Dendritic cell treated with granulocyte-macrophage colony-stimulating factor and Interleukin-4, amounts not matched to agents 40 ng/mL and 50 ng/mL, for 4 days (primary cell): ENCODE data around the gene CCDC61.

Source experiments
- H3K27ac Mint-ChIP-seq: one replicate; pipeline ENCODE4 v1.8.0; 2022; ENCODE audit warnings: mild to moderate bottlenecking, mixed read lengths
- H3K27me3 Mint-ChIP-seq: one replicate; pipeline ENCODE4 v1.8.0; 2022; ENCODE audit warnings: mild to moderate bottlenecking, mixed read lengths
- H3K36me3 Mint-ChIP-seq: one replicate; pipeline ENCODE4 v1.8.0; 2022; ENCODE audit warnings: low read depth, mixed read lengths
- H3K4me1 Mint-ChIP-seq: one replicate; pipeline ENCODE4 v1.8.0; 2022; ENCODE audit warnings: low read depth, mixed read lengths
- H3K4me3 Mint-ChIP-seq: one replicate; pipeline ENCODE4 v1.8.0; 2022; ENCODE audit warnings: mild to moderate bottlenecking, moderate library complexity, mixed read lengths
- H3K9me3 Mint-ChIP-seq: one replicate; pipeline ENCODE4 v1.8.0; 2022; ENCODE audit warnings: mixed read lengths
- intact Hi-C: fragments of 100-400 bp; cut with micrococcal nuclease; formaldehyde crosslinking; loops from one replicate; pipeline ENCODE4 v1.15.0; 2022

CCDC61 gene

GRCh38 chr19:46031781-46032596 is 36.7 kb downstream of the CCDC61 start:
- Mint-ChIP-seq H3K27ac (no peak overlapping the region), H3K9me3 (no peaks in the 10 kb centered on the region), H3K27me3 (peaks cover 40% of the 10 kb centered on the region), H3K36me3 (no peaks in the 10 kb centered on the region), H3K4me1 (peaks cover 5% of the 10 kb centered on the region), H3K4me3 (no peak overlapping the region)
- intact Hi-C loops, result no loop called here

GRCh38 chr19:46032597-46033025 is 37.3 kb downstream of the CCDC61 start:
- no peak overlapping the region for H3K27ac Mint-ChIP-seq
- H3K27me3 Mint-ChIP-seq, result peaks cover 43% of the 10 kb centered on the region
- no peaks in the 10 kb centered on the region for H3K9me3 Mint-ChIP-seq
- peaks cover 5% of the 10 kb centered on the region for H3K4me1 Mint-ChIP-seq
- no peaks in the 10 kb centered on the region for H3K36me3 Mint-ChIP-seq
- no peak overlapping the region for H3K4me3 Mint-ChIP-seq
- intact Hi-C loops, result no loop called here

GRCh38 chr19:46033401-46033800 is 38.1 kb downstream of the CCDC61 start:
- H3K9me3 Mint-ChIP-seq, result no peaks in the 10 kb centered on the region
- H3K27ac Mint-ChIP-seq, result no peak overlapping the region
- intact Hi-C loops, result no loop called here
- H3K36me3 Mint-ChIP-seq, result no peaks in the 10 kb centered on the region
- H3K4me3 Mint-ChIP-seq, result no peak overlapping the region
- H3K4me1 Mint-ChIP-seq, result peaks cover 5% of the 10 kb centered on the region
- peaks cover 43% of the 10 kb centered on the region for H3K27me3 Mint-ChIP-seq

DNA sequence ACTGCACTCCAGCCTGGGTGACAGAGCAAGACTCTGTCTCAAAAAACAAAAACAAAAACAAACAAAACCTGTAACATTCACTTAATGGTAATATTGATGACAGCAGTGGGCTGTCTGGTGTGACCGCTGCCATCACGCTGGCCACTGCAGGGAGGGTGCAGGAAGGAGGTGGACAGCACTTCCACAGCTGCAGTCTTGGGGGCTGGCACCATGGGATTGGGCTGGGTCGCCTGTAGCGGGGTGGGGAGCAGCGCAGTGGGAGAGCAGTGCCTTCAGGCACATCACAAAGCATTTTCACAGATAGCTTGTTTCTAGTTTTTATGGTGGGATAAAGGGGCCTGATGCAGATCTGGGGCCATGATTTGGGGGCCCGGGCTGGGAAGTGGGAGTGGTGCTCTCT is 40.3 kb downstream of the CCDC61 start:
- Mint-ChIP-seq H3K27ac (no peak overlapping the region), H3K4me3 (no peak overlapping the region), H3K27me3 (peaks cover 42% of the 10 kb centered on the region), H3K4me1 (no peaks in the 10 kb centered on the region), H3K36me3 (no peaks in the 10 kb centered on the region), H3K9me3 (no peaks in the 10 kb centered on the region)
- intact Hi-C loops, result no loop called here

DNA sequence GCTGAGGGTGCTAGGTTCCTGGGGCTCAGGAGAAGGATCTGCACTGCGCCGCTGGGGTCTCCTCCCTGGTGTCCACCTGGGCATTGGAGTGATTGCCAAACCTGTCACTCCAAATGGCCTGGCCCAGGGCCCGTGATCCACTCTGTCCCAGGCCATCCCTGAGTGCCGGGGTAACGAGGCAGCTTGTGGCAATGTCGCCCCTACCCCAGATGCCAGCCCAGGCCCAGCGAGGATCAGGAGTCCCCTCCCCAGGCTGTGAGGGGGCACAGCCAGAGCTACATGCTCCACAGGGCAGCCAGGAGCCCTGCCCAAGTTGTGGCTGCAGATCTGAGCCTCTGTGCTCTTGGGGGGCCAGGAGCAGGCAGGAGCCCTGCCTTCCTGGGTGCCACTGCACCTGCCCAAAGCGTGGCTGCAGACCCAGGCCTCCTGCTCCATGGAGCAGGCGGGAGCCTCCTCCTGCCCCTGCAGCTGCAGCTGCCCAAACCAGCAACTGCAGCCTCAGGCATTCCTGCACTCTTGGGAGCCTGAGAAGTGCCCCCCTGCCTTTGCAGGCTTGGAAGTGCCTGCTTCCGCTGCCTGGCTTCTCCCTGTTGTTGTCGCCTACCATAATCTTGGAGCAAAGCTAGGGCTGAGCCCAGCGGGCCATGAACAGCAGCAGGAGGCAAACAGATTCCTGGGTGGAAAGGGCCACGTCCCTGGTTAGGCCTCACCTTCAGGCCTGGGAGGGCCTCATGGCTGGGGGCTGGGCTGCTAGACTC is 40.9 kb downstream of the CCDC61 start:
- Mint-ChIP-seq H3K27me3 (peaks cover 45% of the 10 kb centered on the region), H3K27ac (no peak overlapping the region), H3K36me3 (no peaks in the 10 kb centered on the region), H3K4me3 (no peak overlapping the region), H3K4me1 (no peaks in the 10 kb centered on the region), H3K9me3 (no peaks in the 10 kb centered on the region)
- intact Hi-C loops, result no loop called here

DNA sequence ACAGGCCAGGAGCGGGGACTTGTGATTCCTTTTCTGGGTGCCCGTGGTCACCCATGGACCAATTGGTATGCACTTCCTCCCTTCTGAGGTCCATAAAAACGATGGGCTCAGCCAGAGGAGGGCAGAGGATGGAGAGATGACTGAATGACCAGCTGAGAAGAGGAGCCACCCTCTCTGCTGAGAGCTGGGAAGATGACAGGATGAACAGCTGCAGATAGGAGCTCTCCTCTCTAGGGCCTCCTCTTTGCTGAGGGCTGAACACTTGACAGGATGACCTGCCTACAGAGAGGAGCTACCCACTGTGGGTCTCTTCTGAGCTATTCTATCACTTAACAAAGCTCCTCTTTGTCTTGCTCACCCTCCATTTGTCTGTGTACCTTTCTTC is 41.5 kb downstream of the CCDC61 start:
- no peaks in the 10 kb centered on the region for H3K4me1 Mint-ChIP-seq
- no peaks in the 10 kb centered on the region for H3K36me3 Mint-ChIP-seq
- no peaks in the 10 kb centered on the region for H3K9me3 Mint-ChIP-seq
- peaks cover 48% of the 10 kb centered on the region for H3K27me3 Mint-ChIP-seq
- H3K27ac Mint-ChIP-seq, result no peak overlapping the region
- intact Hi-C loops, result no loop called here
- H3K4me3 Mint-ChIP-seq, result no peak overlapping the region

- no peak overlapping the region for H3K27ac Mint-ChIP-seq
- no peaks in the 10 kb centered on the region for H3K9me3 Mint-ChIP-seq
- H3K27me3 Mint-ChIP-seq, result peaks cover 56% of the 10 kb centered on the region
- H3K4me3 Mint-ChIP-seq, result no peak overlapping the region
- H3K4me1 Mint-ChIP-seq, result no peaks in the 10 kb centered on the region
- intact Hi-C loops, result no loop called here
- no peaks in the 10 kb centered on the region for H3K36me3 Mint-ChIP-seq
Measured at GRCh38 chr19:46040125-46040524, 44.9 kb downstream of the CCDC61 start.

DNA sequence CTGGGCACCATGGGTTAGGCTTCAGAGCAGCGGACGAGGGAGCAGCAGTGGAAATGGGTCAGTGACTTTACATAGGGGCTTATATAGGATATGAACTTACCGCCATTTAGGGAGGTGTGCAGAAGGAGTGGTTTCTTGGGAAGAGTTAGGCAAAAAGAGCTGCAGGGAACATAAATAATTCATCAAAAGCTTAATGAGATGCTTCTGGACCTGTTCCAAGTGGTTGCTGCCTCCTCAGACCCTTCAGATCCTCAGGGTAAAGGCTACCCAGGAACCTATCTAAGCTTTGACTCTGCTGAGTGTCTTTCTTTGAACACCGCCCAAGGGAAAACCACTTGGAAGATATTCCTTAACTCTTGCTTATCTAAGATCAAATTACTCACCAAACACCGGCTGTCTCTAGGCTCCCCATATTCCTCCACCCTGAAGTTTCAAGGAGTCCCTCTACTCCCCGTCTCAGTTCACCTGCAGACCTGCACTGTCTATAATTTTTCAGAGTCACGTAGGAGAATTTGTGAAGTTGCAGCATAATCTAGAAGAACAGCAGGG is 45.8 kb downstream of the CCDC61 start, which contains the start of gene IGFL4:
TSS of gene IGFL4 (minus strand) at position 51 of the 549 bp plus-strand sequence. CDS start at position 11, 40 bp downstream.
- intact Hi-C loops, result no loop called here
- no peak within 1 kb of the TSS for H3K27ac Mint-ChIP-seq
- no peaks in the 10 kb centered on the region for H3K9me3 Mint-ChIP-seq
- H3K4me3 Mint-ChIP-seq, result no peak within 1 kb of the TSS
- H3K27me3 Mint-ChIP-seq, result peaks cover 57% of the 10 kb centered on the region
- no peaks in the 10 kb centered on the region for H3K4me1 Mint-ChIP-seq
- no peaks in the 10 kb centered on the region for H3K36me3 Mint-ChIP-seq

DNA sequence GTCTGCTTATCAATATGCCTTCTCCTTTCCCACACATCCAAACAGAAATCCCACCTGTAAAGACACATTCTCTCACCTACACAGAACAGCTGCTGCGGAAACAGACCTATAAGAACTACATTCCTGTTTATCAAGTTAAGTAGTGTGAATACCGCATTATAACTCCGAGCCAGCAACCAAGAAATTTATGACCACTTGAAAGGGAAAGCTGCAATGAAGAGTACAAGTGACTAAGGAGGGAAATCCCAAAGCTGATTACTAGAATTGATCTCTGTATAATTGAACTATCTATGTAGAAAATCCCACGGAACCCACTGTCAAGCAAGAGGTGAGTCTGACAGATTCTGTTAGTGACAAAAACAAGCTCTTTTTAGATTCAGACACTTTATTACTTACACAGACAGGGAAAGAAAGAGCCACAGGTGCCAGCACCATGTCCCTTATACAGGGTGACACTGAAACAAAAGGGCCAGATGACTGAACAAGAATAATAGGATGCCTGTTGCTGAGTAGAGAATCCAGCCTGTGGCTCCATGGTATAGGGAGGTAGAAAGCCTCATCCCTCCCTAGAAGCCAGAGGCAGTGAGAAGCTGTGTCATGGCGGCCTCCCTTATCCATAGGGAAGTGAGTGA is 47.1 kb downstream of the CCDC61 start:
- Mint-ChIP-seq H3K4me3 (no peak overlapping the region), H3K36me3 (no peaks in the 10 kb centered on the region), H3K27me3 (peaks cover 62% of the 10 kb centered on the region), H3K9me3 (no peaks in the 10 kb centered on the region), H3K4me1 (no peaks in the 10 kb centered on the region), H3K27ac (no peak overlapping the region)
- intact Hi-C loops, result no loop called here

GRCh38 chr19:46043519-46043918 is 48.3 kb downstream of the CCDC61 start:
- Mint-ChIP-seq H3K4me3 (no peak overlapping the region), H3K27ac (no peak overlapping the region), H3K36me3 (no peaks in the 10 kb centered on the region), H3K9me3 (no peaks in the 10 kb centered on the region), H3K27me3 (peaks cover 71% of the 10 kb centered on the region), H3K4me1 (no peaks in the 10 kb centered on the region)
- intact Hi-C loops, result no loop called here

DNA sequence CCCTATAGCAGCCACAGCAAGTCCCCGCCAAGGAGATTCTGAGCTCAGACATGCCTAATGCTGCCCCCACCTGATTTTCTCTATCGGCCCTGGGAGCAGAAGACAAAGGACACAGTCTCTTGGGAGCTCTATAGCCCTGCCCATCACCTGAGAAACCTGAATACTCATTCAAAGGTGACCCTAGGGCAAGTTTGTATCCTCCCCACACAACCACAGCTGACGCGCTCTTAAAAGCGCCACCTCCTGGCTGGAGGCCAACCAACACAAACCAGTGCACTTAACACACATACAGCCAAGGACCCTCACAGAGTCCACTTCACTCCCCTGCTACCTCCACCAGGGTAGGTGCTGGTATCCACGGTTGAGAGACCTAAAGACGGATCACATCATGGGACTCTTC is 54.3 kb downstream of the CCDC61 start:
- Mint-ChIP-seq H3K36me3 (no peaks in the 10 kb centered on the region), H3K4me1 (no peaks in the 10 kb centered on the region), H3K27ac (no peak overlapping the region), H3K9me3 (no peaks in the 10 kb centered on the region), H3K4me3 (no peak overlapping the region), H3K27me3 (peaks cover 70% of the 10 kb centered on the region)
- intact Hi-C loops, result no loop called here

DNA sequence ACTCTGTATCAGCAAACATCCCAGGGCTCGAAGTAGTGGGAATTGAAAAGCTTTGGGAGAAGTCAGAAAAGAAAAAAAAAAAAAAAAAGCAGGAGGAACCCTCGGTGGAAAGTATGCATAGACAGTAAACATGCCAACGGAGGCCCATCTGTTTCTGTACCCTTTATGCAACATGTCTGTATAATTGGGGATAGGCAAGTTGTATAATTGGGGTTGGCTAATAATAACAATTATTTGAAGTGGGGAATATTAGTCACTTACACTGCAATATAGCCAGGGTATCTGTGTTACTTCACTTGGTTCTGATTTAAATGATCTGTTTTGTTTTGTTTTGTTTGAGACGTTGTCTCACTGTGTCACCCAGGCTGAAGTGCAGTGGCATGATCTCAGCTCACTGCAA is 57.6 kb downstream of the CCDC61 start:
- H3K4me3 Mint-ChIP-seq, result no peak overlapping the region
- H3K27ac Mint-ChIP-seq, result no peak overlapping the region
- H3K4me1 Mint-ChIP-seq, result no peaks in the 10 kb centered on the region
- H3K36me3 Mint-ChIP-seq, result no peaks in the 10 kb centered on the region
- H3K9me3 Mint-ChIP-seq, result no peaks in the 10 kb centered on the region
- intact Hi-C loops, result no loop called here
- H3K27me3 Mint-ChIP-seq, result peaks cover 59% of the 10 kb centered on the region

- H3K27ac Mint-ChIP-seq, result no peak overlapping the region
- peaks cover 49% of the 10 kb centered on the region for H3K27me3 Mint-ChIP-seq
- intact Hi-C loops, result no loop called here
- H3K4me1 Mint-ChIP-seq, result no peaks in the 10 kb centered on the region
- no peaks in the 10 kb centered on the region for H3K9me3 Mint-ChIP-seq
- H3K36me3 Mint-ChIP-seq, result no peaks in the 10 kb centered on the region
- no peak overlapping the region for H3K4me3 Mint-ChIP-seq
Measured at GRCh38 chr19:46056536-46056935, 61.3 kb downstream of the CCDC61 start.

DNA sequence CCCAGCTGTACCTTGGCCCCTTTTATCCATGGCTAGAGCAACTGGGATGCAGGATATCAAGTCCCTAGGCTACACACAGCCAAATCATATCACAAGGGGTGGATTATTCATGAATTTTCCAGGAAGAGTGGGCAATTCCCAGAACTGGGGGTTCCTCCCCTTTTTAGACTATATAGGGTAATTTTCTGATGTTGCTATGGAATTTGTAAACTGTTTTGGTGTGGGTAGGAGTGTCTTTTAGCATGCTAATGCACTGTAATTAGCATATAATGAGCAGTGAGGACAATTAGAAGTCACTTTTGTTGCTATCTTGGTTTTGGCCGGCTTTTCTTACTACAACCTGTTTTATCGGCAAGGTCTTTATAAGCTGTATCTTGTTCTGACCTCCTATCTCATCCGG is 63.5 kb downstream of the CCDC61 start:
- H3K4me1 Mint-ChIP-seq, result no peaks in the 10 kb centered on the region
- H3K27ac Mint-ChIP-seq, result no peak overlapping the region
- intact Hi-C loops, result no loop called here
- peaks cover 51% of the 10 kb centered on the region for H3K27me3 Mint-ChIP-seq
- H3K4me3 Mint-ChIP-seq, result no peak overlapping the region
- no peaks in the 10 kb centered on the region for H3K9me3 Mint-ChIP-seq
- no peaks in the 10 kb centered on the region for H3K36me3 Mint-ChIP-seq
